A172 (cell line): ENCODE results near the gene SERBP1. TPM values are rescaled to one million over a fixed set of nuclear protein-coding genes. Genes with fewer than 3 reads are reported as not detected.

Experiments
- DNase-seq: peaks from one replicate; pipeline ENCODE4 v3.0.0-alpha.2; 2015; ENCODE audit warnings: low spot score
- total RNA-seq: library from RNA; depleted of rRNA; stranded (reverse); fragments of >200 nt; shearing (Covaris generic); gene quantifications from 2 replicates; pipeline ENCODE4 v1.2.3, GENCODE V29; 2014; rRNA removed

SERBP1 gene
- total RNA-seq, 1 experiment from 2014 or later = 369 TPM

DNA sequence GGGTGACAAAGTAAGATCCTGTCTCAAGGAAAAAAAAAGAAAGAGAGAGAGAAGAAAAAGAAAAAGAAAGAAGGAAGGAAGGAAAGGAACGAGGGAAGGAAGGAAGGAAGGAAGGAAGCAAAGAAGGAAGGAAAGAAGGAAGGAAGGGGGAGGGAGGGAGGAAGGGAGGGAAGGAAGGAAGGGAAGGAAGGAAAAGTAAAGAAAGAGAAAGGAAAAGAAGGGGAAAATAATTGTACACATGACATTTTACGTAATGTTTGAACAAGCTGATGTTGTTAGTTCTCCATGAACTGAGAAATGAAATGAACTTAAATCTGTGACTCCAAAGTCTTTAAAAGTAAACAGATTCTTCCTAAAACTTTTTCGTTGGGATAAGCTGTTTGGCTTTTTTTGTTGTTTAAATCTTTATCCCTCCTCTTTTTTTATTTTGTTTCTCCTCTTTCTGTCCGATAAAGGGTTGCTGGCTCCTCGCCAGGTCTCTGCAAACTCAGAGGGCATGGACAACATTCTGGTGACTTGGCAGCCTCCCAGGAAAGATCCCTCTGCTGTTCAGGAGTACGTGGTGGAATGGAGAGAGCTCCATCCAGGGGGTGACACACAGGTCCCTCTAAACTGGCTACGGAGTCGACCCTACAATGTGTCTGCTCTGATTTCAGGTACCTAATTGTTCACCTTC lies 62.7 kb downstream of the SERBP1 start:
- DNase-seq = no peak

GRCh38 chr1:67361641-67362040 lies 68.6 kb downstream of the SERBP1 start:
- DNase-seq = no peak

DNA sequence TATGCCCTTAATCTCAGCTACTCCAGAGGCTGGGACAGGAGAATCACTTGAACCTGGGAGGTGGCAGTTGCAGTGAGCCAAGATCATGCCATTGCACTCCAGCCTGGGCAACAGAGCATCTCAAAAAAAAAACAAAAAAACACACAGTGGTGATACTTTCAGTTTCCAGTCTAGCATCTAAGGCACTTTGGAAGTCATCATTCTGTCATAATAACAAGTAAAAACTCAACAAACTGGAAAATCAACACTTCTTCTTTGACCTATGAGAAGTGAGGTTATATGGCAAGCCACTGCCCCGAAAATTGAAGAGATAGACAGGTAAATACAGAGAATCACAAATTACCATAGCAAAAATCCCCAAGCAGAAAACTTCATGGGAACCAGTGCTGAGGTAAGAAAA lies 70.6 kb downstream of the SERBP1 start:
- DNase-seq = no peak

Other genes starting within 250 kb of the SERBP1 start
- gene IL12RB2, start 122.5 kb downstream of the SERBP1 start, total RNA-seq = not detected in 2 replicates